Hepatocyte (in vitro differentiated cells): ENCODE measurements around the gene MAP2. TPM values are rescaled to one million over a fixed set of nuclear protein-coding genes. Genes with fewer than 3 reads are reported as not detected.

Experiments
- DNase-seq: peaks from one replicate; pipeline ENCODE4 v3.0.0-alpha.2; 2016; ENCODE audit warnings: low spot score
- H2AFZ ChIP-seq: fragments of 200-600 bp; sonication (generic); 2 replicates; pipeline ENCODE4 v1.6.0; 2016; ENCODE audit warnings: antibody characterized with exemption, mild to moderate bottlenecking
- H3K27ac ChIP-seq: fragments of 200-600 bp; sonication (generic); 2 replicates; pipeline ENCODE4 v1.5.1; 2016; ENCODE audit warnings: mild to moderate bottlenecking
- H3K27me3 ChIP-seq: fragments of 200-600 bp; sonication (generic); 2 replicates; pipeline ENCODE4 v1.6.1; 2016
- H3K36me3 ChIP-seq: fragments of 200-600 bp; sonication (generic); replicated peaks from 2 replicates; pipeline ENCODE4 v1.5.1; 2016; ENCODE audit warnings: low read depth; ENCODE audit not compliant: insufficient read depth
- H3K4me1 ChIP-seq: fragments of 200-600 bp; sonication (generic); 2 replicates; pipeline ENCODE4 v1.5.1; 2016; ENCODE audit warnings: mild to moderate bottlenecking, moderate library complexity; ENCODE audit not compliant: insufficient read depth
- H3K4me2 ChIP-seq: fragments of 200-600 bp; sonication (generic); 2 replicates; pipeline ENCODE4 v1.6.0; 2016
- H3K4me3 ChIP-seq: fragments of 200-600 bp; sonication (generic); 2 replicates; pipeline ENCODE4 v1.5.1; 2016; ENCODE audit warnings: mild to moderate bottlenecking
- H3K79me2 ChIP-seq: fragments of 200-600 bp; sonication (generic); 2 replicates; pipeline ENCODE4 v1.6.0; 2017; ENCODE audit warnings: mild to moderate bottlenecking
- H3K9me2 ChIP-seq: fragments of 200-600 bp; sonication (generic); replicated peaks from 2 replicates; pipeline ENCODE4 v1.6.0; 2017; ENCODE audit warnings: mild to moderate bottlenecking; ENCODE audit not compliant: insufficient read depth
- H3K9me3 ChIP-seq: fragments of 200-600 bp; sonication (generic); 2 replicates; pipeline ENCODE4 v1.5.1; 2016; ENCODE audit warnings: low read depth, mild to moderate bottlenecking
- H4K20me1 ChIP-seq: fragments of 200-600 bp; sonication (generic); 2 replicates; pipeline ENCODE4 v1.6.0; 2016; ENCODE audit warnings: mild to moderate bottlenecking; ENCODE audit not compliant: insufficient read depth, poor library complexity, severe bottlenecking
- EZH2 ChIP-seq: fragments of 200-600 bp; sonication (generic); IDR thresholded peaks from 2 replicates; pipeline ENCODE4 v1.6.1; 2016; ENCODE audit warnings: antibody characterized with exemption, mild to moderate bottlenecking, borderline replicate concordance
- EZH2phosphoT487 ChIP-seq: fragments of 200-600 bp; sonication (generic); IDR thresholded peaks from one replicate; pipeline ENCODE4 v1.6.1; 2018; ENCODE audit warnings: antibody characterized with exemption, mild to moderate bottlenecking, low read depth, moderate library complexity; ENCODE audit not compliant: unreplicated experiment, severe bottlenecking
- WGBS: methylation state at CpG from one replicate; pipeline ENCODE4 v1.1.6; 2016; ENCODE audit warnings: low lambda C conversion rate; ENCODE audit errors: missing lambda C conversion rate; 5-methylcytosine and 5-hydroxymethylcytosine counted together
- polyA plus RNA-seq: library from polyadenylated mRNA; unstranded; fragments of >200 nt; fragmentation: Nextera tagmentation; extraction: Ambion mirVana; gene quantifications from 2 replicates; pipeline ENCODE4 v1.2.1, GENCODE V29; 2016
- total RNA-seq: library from RNA; depleted of rRNA; stranded (reverse); fragments of >200 nt; gene quantifications from 2 replicates; pipeline ENCODE4 v1.2.3, GENCODE V29; 2014
- TF ChIP-seq, protein P1 (sequence below): fragments of 200-600 bp; sonication (generic); IDR thresholded peaks from 2 replicates; pipeline ENCODE4 v1.5.1; 2016; ENCODE audit warnings: antibody characterized with exemption, mild to moderate bottlenecking; ENCODE audit not compliant: poor library complexity

The MAP2 gene
- total and polyA plus RNA-seq, 2 experiments from 2014 or later, result 4.6 to 5.8 TPM

DNA sequence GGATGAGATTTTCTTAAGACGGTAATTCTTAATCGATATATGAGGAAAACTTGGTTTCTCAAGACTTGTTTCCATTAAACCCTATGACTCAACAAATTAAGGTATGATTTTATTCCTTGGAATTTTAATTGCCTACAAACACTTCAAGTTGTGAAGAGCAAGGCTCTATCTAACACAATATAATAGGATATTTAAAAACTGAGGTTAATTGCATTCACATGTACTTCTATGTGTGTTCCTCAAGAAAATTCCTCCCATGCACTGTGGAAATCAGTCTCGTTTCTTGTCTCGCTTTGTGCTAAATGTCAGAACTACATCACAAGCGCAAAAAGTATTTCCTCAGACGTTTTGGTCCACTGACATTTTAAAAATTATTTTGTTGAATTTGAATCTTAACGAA lies 238.2 kb downstream of the MAP2 start:
- WGBS, result 84% methylated on average over 7 of the region's 7 CpGs
- Histone ChIP-seq H2AFZ (no peak overlapping the region), H3K27ac (no peak overlapping the region), H3K4me2 (no peak overlapping the region), H3K4me3 (no peak overlapping the region), H4K20me1 (no peaks in the 10 kb centered on the region), H3K27me3 (no peaks in the 10 kb centered on the region), H3K9me2 (no peaks in the 10 kb centered on the region), H3K79me2 (no peaks in the 10 kb centered on the region), H3K4me1 (no peaks in the 10 kb centered on the region), H3K36me3 (no peaks in the 10 kb centered on the region), H3K9me3 (no peaks in the 10 kb centered on the region)
- TF ChIP-seq EZH2 (no peak), EZH2phosphoT487 (no peak)
- TF ChIP-seq, protein P1, sequence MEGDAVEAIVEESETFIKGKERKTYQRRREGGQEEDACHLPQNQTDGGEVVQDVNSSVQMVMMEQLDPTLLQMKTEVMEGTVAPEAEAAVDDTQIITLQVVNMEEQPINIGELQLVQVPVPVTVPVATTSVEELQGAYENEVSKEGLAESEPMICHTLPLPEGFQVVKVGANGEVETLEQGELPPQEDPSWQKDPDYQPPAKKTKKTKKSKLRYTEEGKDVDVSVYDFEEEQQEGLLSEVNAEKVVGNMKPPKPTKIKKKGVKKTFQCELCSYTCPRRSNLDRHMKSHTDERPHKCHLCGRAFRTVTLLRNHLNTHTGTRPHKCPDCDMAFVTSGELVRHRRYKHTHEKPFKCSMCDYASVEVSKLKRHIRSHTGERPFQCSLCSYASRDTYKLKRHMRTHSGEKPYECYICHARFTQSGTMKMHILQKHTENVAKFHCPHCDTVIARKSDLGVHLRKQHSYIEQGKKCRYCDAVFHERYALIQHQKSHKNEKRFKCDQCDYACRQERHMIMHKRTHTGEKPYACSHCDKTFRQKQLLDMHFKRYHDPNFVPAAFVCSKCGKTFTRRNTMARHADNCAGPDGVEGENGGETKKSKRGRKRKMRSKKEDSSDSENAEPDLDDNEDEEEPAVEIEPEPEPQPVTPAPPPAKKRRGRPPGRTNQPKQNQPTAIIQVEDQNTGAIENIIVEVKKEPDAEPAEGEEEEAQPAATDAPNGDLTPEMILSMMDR, result no peak
- no peak for DNase-seq

GRCh38 chr2:209663139-209663538 lies 239.3 kb downstream of the MAP2 start:
- Histone ChIP-seq H3K27ac (no peak overlapping the region), H3K9me3 (no peaks in the 10 kb centered on the region), H3K9me2 (no peaks in the 10 kb centered on the region), H3K4me2 (no peak overlapping the region), H3K36me3 (no peaks in the 10 kb centered on the region), H3K27me3 (no peaks in the 10 kb centered on the region), H3K79me2 (no peaks in the 10 kb centered on the region), H3K4me3 (no peak overlapping the region), H4K20me1 (no peaks in the 10 kb centered on the region), H2AFZ (no peak overlapping the region), H3K4me1 (no peaks in the 10 kb centered on the region)
- peak; percentile 21 for DNase-seq
- TF ChIP-seq EZH2phosphoT487, result no peak
- TF ChIP-seq EZH2, result no peak
- TF ChIP-seq, protein P1, result no peak
- 25% methylated on average over 5 of the region's 5 CpGs for WGBS

- Histone ChIP-seq H3K9me3 (no peaks in the 10 kb centered on the region), H3K36me3 (no peaks in the 10 kb centered on the region), H3K27ac (no peak overlapping the region), H3K79me2 (no peaks in the 10 kb centered on the region), H2AFZ (no peak overlapping the region), H3K4me1 (no peaks in the 10 kb centered on the region), H4K20me1 (no peaks in the 10 kb centered on the region), H3K9me2 (no peaks in the 10 kb centered on the region), H3K4me2 (no peak overlapping the region), H3K27me3 (no peaks in the 10 kb centered on the region), H3K4me3 (no peak overlapping the region)
- 74% methylated on average over 4 of the region's 4 CpGs for WGBS
- no peak for DNase-seq
- TF ChIP-seq EZH2, result no peak
- TF ChIP-seq EZH2phosphoT487, result no peak
- TF ChIP-seq, protein P1, result no peak
Observed at GRCh38 chr2:209663656-209664055, 239.8 kb downstream of the MAP2 start.

- DNase-seq, result no peak
- TF ChIP-seq EZH2phosphoT487, result no peak
- TF ChIP-seq EZH2, result no peak
- TF ChIP-seq, protein P1, result no peak
- Histone ChIP-seq H3K4me2 (no peak overlapping the region), H3K4me3 (no peak overlapping the region), H3K9me2 (no peaks in the 10 kb centered on the region), H3K36me3 (no peaks in the 10 kb centered on the region), H4K20me1 (no peaks in the 10 kb centered on the region), H3K79me2 (no peaks in the 10 kb centered on the region), H3K9me3 (no peaks in the 10 kb centered on the region), H3K27me3 (no peaks in the 10 kb centered on the region), H2AFZ (no peak overlapping the region), H3K27ac (no peak overlapping the region), H3K4me1 (no peaks in the 10 kb centered on the region)
- 88% methylated on average over 1 of the region's 1 CpG for WGBS
Observed at GRCh38 chr2:209666296-209666695, 242.4 kb downstream of the MAP2 start.
